HepG2 (cell line): ENCODE results near the gene ZCCHC4. TPM values are rescaled to one million over a fixed set of nuclear protein-coding genes. Genes with fewer than 3 reads are reported as not detected.

ENCODE experiments used
- AFF4 ChIP-seq: sonication (generic); formaldehyde crosslinking; IDR thresholded peaks from 2 replicates; pipeline ENCODE4 v1.4.0; 2020; ENCODE audit warnings: missing genetic modification reagents
- BCL6 ChIP-seq: IDR thresholded peaks from 2 replicates; pipeline ENCODE4 v1.6.1; 2016; ENCODE audit warnings: missing genetic modification reagents, missing compliant biosample characterization
- EZH2 ChIP-seq: conservative IDR thresholded peaks from 2 replicates; pipeline ENCODE4 v1.6.1; 2012; ENCODE audit warnings: mild to moderate bottlenecking, low read depth, low read length, moderate library complexity
- FLYWCH1 ChIP-seq: sonication (generic); formaldehyde crosslinking; IDR thresholded peaks from 2 replicates; pipeline ENCODE4 v1.8.1; 2023; ENCODE audit warnings: mild to moderate bottlenecking, missing genetic modification reagents
- MBD4 ChIP-seq: IDR thresholded peaks from 2 replicates; pipeline ENCODE4 v1.6.1; 2012; ENCODE audit warnings: low read length, inconsistent platforms, borderline replicate concordance
- PATZ1 ChIP-seq: sonication (generic); formaldehyde crosslinking; IDR thresholded peaks from 2 replicates; pipeline ENCODE4 v1.4.0; 2020; ENCODE audit warnings: missing genetic modification reagents
- REL ChIP-seq: sonication (generic); formaldehyde crosslinking; conservative IDR thresholded peaks from 2 replicates; pipeline ENCODE4 v1.8.0; 2022; ENCODE audit warnings: mild to moderate bottlenecking, missing genetic modification reagents, moderate library complexity
- RNF2 ChIP-seq: fragments of 450-650 bp; conservative IDR thresholded peaks from 2 replicates; pipeline ENCODE4 v1.6.1; 2016; ENCODE audit warnings: low read depth
- SOX5 ChIP-seq: IDR thresholded peaks from 2 replicates; pipeline ENCODE4 v1.6.1; 2016; ENCODE audit warnings: borderline replicate concordance
- ZNF225 ChIP-seq: sonication (generic); formaldehyde crosslinking; IDR thresholded peaks from 2 replicates; pipeline ENCODE4 v1.4.0; 2020; ENCODE audit warnings: mild to moderate bottlenecking, missing genetic modification reagents
- ZNF318 ChIP-seq: sonication (generic); formaldehyde crosslinking; IDR thresholded peaks from 2 replicates; pipeline ENCODE4 v1.4.0; 2020; ENCODE audit warnings: mild to moderate bottlenecking, missing genetic modification reagents
- ZNF564 ChIP-seq: sonication (generic); formaldehyde crosslinking; IDR thresholded peaks from 2 replicates; pipeline ENCODE4 v1.8.1; 2023; ENCODE audit warnings: mild to moderate bottlenecking, missing genetic modification reagents
- polyA plus RNA-seq, 8 experiments: library from polyadenylated mRNA; depleted of rRNA in 3 of 8; stranded (reverse) in 7 of 8; unstranded in 1 of 8; fragments of >200 nt; fragmentation: Illumina TruSeq in 4 of 8; extraction: Trizol in 4 of 8; gene quantifications; 2 replicates each; pipeline versions ENCODE4 v1.2.1 to v1.2.3, GENCODE V29; 2011 to 2016; ENCODE audit warnings: low read depth in 4 of 8, missing spikeins in 1 of 8, mixed read lengths in 1 of 8; ENCODE audit not compliant: insufficient read depth in 1 of 8
- total RNA-seq, 5 experiments: library from RNA; depleted of rRNA; stranded (reverse); fragments of >200 nt; fragmentation: Illumina TruSeq; extraction: Trizol; gene quantifications; 2 replicates each; pipeline ENCODE4 v1.2.3, GENCODE V29; 2016; ENCODE audit warnings: low read depth in 1 of 5

Gene ZCCHC4
- total and polyA plus RNA-seq, 2 of the 13 experiments (the other 11 are each of a cell fraction or from before 2014, with no cell fraction given), result 13.2 to 15.0 TPM

- TF ChIP-seq ZNF318 (no peak), MBD4 (no peak), AFF4 (CRISPR knock-in tag) (no peak), RNF2 (no peak), BCL6 (CRISPR knock-in tag) (no peak), SOX5 (CRISPR knock-in tag) (peak; percentile 32; the same call in 1 of the 2 replicates), ZNF564 (CRISPR knock-in tag) (no peak), ZNF225 (CRISPR knock-in tag) (no peak), EZH2 (no peak), PATZ1 (CRISPR knock-in tag) (no peak), REL (CRISPR knock-in tag) (no peak), FLYWCH1 (CRISPR knock-in tag) (no peak)
These were observed 28.6 kb upstream of the ZCCHC4 start (continued) for GRCh38 chr4:25283948-25284347.
